ENCODE data around the gene DNAL1.

DNA sequence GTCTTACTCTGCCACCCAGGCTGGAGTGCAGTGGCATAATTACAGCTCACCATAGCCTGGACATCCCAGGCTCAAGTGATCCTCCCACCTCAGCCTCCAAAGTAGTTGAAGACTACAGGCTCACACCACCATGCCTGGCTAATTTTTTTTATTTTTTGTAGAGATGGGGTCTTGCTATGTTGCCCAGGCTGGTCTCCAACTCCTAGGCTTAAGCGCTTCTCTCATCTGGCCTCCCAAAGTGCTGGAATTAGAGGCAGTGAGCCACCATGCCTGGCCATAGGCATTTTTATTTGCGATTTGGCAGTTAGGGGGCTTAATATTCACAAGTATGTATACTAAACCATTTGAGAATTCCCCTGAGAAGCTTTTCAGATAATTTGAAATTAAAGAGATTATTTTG lies 50.3 kb downstream of the DNAL1 start:
- TF ChIP-seq SP1 (IDR thresholded peaks at IDR 0.05) (no peak), LEF1 (IDR thresholded peaks at IDR 0.05; ENCODE audit: borderline replicate concordance) (no peak), HDGF (IDR thresholded peaks at IDR 0.05; ENCODE audit: borderline replicate concordance) (no peak), SUZ12 (IDR thresholded peaks at IDR 0.05) (no peak)
